SIG-M5 treated with dmso at 0.1 percent for 504 hours (cell line): ENCODE results near the gene UBE2V1.
"Not testable (repeated sequence)": the region's sequence is repeated elsewhere in the genome, so short reads cannot be mapped to it uniquely, and the experiment has no call there.

Source experiments
- DNase-seq: peaks from one replicate; lab custom pipeline; 2025; ENCODE audit not compliant: unreplicated experiment; lab: John Stamatoyannopoulos, UW

The UBE2V1 gene

DNA sequence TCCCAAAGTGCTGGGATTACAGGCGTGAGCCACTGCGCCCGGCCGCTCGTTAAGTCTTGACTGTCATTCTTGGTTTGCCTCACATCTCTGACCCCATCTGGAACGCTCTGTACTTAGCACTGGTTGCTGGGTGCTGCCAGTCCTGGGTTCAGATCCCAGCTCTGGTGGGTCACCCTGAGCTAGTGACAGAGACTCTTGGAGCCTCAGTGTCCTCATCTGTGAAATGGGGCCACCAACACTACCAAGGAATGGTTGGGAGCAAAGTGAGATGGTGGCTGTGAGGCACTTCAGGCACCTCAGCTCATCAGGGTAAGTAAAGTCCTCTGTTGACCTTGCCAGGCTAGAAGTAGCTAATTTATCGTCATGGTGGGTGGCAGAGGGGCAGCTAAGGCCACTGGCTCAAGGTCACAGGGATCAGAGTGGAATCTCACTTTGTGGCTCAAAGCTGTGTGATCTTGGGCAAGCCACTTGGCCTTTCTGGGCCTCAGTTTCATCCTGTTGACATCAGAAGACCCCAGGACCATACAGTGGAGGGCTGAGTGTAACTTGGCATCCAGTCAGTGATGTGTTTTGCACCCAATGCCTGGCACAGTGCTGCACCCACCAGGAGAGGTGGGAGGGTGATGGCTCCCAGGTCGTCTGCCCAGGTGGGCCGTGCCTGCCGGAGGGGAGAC lies 46.7 kb downstream of the UBE2V1 start:
- no peak for DNase-seq

DNA sequence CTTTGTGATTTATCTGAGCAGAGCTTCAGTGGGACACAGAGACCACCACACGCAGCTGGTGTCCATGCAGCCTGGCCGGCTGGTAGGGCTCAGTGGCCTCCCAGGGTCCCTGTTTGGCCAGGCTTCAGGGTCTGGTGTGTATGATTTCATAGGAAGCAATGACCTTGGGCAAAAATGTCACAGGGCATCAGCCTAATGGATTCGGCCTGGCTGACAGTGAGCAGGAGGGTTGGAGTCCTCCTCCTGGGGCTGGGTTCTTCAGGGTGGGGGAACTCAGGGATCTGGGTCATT lies 47.7 kb downstream of the UBE2V1 start:
- DNase-seq: no peak

GRCh38 chr20:50063763-50064162 lies 49.2 kb downstream of the UBE2V1 start:
- DNase-seq: not testable (repeated sequence)

GRCh38 chr20:50062006-50062838 lies 50.7 kb downstream of the UBE2V1 start:
- DNase-seq: no peak

GRCh38 chr20:50061151-50062005 lies 51.6 kb downstream of the UBE2V1 start:
- no peak for DNase-seq

DNA sequence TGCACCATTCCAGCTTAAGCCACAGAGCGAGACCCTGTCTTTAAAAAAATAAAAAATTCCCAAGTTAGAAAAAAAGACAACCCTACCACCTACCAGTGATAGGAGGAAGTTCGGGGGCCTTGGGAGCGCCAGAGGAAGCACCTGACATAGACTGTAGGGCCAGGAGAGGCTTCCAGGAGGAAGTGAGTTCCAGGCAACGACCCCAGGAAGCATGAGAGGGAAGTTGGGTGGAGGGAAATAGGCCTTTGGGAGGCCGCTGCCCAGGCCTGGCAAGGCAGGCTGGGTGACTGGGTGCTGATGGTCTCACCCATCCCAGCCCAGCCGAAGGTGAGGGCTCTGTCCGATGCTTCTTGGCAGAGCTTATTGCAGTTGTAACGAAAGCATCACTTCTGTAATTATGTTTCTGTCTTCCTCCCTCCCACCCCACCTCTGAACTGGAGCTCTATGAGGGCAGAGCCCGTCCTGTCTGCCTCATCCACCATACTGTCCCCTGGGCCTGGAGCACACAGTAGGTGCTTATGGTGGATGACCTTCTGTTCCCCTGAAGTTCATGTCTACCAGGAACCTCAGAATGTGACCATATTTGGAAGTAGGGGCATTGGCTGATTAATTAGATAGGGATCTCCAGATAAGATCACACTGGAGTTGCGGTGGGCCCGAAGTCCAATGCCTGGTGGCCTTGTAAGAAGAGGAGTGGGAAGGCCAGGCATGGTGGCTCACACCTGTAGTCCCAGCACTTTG lies 54.1 kb downstream of the UBE2V1 start:
- DNase-seq: no peak

DNA sequence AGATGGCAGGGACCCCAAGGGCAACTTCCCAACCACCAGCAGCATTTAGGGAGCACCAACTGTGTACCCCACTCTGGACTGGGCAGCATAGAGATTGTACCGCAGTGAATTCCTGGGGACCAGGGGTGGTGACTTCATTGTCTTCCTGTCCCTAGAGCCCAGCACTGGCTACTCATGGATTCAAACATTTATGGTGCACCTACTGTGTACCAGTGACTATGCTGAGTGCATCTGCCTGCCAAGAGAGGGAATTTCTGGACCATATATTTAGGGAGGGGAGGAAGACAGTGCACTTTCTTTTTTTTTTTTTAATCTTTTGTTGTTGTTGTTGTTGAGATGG lies 55.3 kb downstream of the UBE2V1 start:
- no peak for DNase-seq

DNA sequence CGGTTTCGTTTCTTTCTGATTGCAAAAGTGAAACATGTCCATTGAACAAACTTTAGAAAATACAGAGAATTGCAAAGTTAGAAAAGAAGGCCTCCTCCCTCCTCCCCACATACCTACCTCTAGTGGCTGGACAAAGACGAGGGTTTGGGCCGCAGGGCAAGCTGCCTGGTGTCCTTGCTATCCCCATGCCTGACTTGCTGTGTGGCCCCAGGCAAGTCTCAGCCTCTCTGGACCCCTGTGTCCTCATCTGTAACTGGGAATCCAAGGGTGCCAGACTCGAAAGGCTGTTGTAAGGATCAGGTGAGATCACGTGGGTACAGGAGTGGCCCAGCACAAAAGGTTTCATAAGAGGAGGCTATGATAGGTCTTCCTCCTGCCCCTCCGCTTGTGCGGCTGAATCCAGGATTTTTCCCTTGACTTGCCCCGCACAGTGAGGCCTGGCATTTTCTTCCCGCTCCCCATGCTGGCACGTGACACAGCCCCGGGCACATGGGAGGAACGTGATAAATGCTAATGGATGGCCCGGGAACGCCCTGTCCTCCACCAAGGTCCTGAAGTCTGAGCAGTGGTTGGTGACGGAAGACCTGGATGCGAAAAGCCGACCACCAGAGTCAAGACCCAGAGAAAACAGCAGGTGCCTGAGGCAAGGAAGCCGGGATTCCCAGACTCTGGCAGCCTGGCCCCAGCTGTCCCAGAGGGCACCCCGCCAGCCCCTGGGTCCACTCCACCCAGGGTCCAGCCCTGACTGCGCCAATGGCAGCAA lies 55.8 kb downstream of the UBE2V1 start:
- no peak for DNase-seq

DNA sequence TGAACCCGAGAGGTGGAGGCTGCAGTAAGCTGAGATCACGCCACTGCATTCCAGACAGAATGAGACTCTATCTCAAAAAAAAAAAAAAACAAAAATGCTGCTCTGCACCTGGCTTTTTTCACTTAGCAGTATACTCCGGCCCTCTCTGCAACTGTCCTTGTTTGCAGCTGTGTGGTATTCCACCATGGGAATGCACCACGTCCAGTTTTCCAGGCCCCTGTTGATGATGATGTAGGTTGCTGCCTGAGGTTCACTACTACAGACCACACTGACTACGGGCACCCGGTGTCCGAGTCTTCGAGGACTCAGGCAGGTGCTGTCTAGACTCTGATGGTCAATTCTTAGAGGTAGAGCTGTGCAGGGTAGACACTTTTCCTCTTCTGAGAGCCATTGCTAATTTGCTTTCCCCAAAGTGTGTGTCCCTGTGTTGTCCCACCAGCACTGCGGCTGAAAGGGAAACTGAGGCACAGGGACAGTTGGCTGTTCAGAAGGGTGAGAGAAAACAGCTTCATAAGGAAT lies 56.5 kb downstream of the UBE2V1 start:
- DNase-seq: no peak

GRCh38 chr20:50055524-50056083 lies 57.3 kb downstream of the UBE2V1 start:
- no peak for DNase-seq

- DNase-seq: no peak
Measured at GRCh38 chr20:50054626-50055511, 58.1 kb downstream of the UBE2V1 start.

DNA sequence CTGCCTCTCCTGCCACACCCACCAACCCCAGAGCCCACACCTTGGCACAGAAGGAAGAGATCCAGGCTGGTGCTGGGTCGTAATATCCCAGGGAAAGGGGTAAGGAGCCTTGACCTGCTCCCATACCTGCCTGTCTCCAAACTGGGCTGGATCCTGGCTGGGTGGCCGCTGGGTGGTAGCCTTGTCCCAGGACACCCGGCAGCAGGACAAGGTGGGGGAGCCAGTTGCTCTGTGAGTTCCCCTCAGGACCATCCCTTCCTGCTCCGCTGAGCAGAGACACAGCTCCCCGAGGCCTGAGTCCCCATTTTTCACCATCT lies 58.8 kb downstream of the UBE2V1 start:
- no peak for DNase-seq

DNA sequence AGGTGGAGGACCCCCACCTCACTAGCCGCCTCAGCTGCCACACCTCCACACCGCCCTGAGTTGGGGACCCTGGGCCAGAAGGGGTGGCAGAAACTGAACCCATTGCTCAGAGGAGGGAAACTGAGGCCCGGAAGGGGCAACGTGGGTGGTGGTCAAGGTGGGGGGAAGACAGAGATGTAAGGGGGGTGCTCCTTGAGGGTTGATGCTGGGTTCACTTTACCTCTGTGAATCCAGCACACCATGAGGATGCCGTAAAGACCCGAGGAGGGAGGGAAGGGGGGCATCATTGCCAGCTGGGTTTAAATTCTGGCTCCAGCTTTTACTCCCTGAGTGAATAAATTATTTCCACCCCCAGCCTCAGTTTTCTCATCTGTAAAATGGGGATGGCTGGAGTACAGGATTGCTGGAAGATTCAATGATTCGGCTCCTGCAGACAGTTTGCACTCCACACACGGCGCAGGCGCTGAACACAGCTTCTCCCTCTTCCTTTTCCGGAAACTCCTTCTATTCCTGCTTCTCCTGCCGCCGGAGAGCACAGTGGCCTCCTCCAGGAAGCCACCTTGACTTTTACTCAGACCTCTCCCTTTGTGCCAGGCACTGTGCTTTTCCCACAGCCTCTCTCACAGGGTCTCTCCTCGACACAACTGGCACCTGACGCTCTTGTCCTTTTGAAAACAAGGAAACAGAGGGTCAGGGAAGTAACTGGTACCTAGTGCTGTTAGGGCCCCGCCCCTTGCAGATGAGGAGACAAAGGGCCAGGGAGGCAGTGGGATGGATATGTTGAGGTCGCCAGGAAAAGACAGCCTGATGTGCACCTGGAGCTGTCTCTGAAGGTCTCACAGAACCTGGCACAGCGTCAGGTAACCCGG lies 59.4 kb downstream of the UBE2V1 start:
- no peak for DNase-seq

- DNase-seq: no peak
Measured at GRCh38 chr20:50052550-50053361, 60.2 kb downstream of the UBE2V1 start.

DNA sequence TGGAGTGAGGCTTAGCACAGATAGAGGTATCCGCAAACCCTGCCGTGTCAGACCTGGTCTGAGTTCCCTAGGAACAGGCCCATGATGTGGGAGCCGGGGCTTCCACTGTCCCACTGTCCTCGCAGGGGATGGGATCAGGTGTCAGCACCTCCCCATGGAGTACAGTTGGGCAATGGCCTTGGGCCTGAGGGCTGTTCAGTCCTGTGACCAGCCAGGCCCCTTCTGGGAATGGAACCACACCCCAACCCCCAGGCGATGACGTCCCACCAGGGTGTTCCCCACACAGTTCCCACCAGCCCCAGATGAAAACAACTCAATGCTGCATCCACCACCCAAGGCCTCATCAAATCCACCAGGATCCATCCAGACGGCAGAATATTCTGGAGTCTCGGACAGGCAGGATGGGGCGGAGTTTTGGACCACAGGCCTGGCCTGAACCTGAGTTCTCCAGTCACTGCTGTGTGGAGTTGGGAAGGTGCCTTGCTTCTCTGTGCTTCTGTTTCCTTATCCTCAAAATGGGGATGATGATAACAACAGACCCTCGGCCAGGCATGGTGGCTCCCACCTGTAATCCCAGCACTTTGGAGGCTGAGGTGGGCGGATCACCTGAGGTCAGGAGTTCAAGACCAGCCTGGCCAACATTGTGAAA lies 62.2 kb downstream of the UBE2V1 start:
- no peak for DNase-seq

DNA sequence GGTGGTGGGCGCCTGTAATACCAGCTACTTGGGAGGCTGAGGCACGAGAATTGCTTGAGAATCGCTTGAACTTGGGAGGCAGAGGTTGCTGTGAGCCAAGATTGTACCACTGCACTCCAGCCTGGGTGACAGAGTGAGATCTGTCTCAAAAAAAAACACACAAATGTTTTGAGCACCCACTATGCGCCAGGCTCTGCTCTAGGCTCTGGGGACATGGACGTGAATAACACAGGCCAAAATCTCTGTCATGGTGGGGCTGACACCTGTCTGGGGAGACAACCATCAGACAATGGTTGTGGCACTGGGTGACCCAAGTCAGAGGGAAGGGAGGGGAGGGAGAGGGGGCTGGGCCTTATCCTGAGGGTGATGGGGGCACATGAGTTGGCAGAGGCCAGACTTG lies 62.7 kb downstream of the UBE2V1 start:
- DNase-seq: no peak
